Measurements from ENCODE around the gene STAM.

GRCh38 chr10:17712053-17712452 lies 68.1 kb downstream of the STAM start:
- no peak for TF ChIP-seq CTCF (IDR thresholded peaks at IDR 0.05)
- no peak for TF ChIP-seq EP300 (IDR thresholded peaks at IDR 0.05)
- no peak for TF ChIP-seq POLR2A (IDR thresholded peaks at IDR 0.05)
- no peak for TF ChIP-seq POLR2AphosphoS5 (IDR thresholded peaks at IDR 0.05)
